CD4-positive, alpha-beta T cell (primary cell): Measurements from ENCODE around the gene KCNQ4. TPM values are rescaled to one million over a fixed set of nuclear protein-coding genes. Genes with fewer than 3 reads are reported as not detected.

Experiments used
- ATAC-seq: fragments of 200-7000 bp; cut with Tn5 transposase; one replicate; pipeline ENCODE4 v1.10.0; 2022; ENCODE audit warnings: mild to moderate bottlenecking; ENCODE audit not compliant: poor library complexity
- CTCF ChIA-PET: fragments of 350-600 bp; sonication (Branson Sonifier 250); formaldehyde crosslinking; loops from one replicate; lab custom pipeline; 2021; ENCODE audit warnings: antibody characterized with exemption, inconsistent platforms; lab: Charles Lee
- POLR2A ChIA-PET: fragments of 350-600 bp; sonication (Branson Sonifier 250); formaldehyde crosslinking; loops from one replicate; lab custom pipeline; 2021; ENCODE audit warnings: antibody characterized with exemption, inconsistent platforms; lab: Charles Lee
- DNase-seq, 14 experiments: peaks; one replicate each; pipeline ENCODE4 v3.0.0-alpha.2; 2013 to 2020; ENCODE audit warnings: mixed read lengths in 2 of 14
- H3K27ac ChIP-seq, 2 donors: one replicate each; pipeline versions ENCODE4 v1.5.1 to v1.7.0; 2013; ENCODE audit warnings: low read length in 2 of 2, low read depth in 1 of 2, mild to moderate bottlenecking in 1 of 2
- H3K27me3 ChIP-seq, 2 experiments: 1 replicate in 1 of 2; 2 replicates in 1 of 2; pipeline versions ENCODE4 v1.6.1 to v1.7.0; 2013; ENCODE audit warnings: low read length in 2 of 2, control low read depth in 1 of 2, mild to moderate bottlenecking in 1 of 2, moderate library complexity in 1 of 2; ENCODE audit not compliant: insufficient read depth in 2 of 2, control insufficient read depth in 1 of 2
- H3K36me3 ChIP-seq: one replicate; pipeline ENCODE4 v1.6.1; 2013; ENCODE audit warnings: low read length, control low read depth; ENCODE audit not compliant: insufficient read depth
- H3K4me1 ChIP-seq: one replicate; pipeline ENCODE4 v1.6.1; 2013; ENCODE audit warnings: low read length, control low read depth; ENCODE audit not compliant: insufficient read depth
- H3K4me3 ChIP-seq: one replicate; pipeline ENCODE4 v1.5.1; 2013; ENCODE audit warnings: mild to moderate bottlenecking, low read length, moderate library complexity
- H3K9me3 ChIP-seq, 2 experiments: 1 replicate in 1 of 2; 2 replicates in 1 of 2; pipeline versions ENCODE4 v1.6.1 to v1.7.0; 2013; ENCODE audit warnings: low read length in 2 of 2, mild to moderate bottlenecking in 2 of 2, control low read depth in 1 of 2, moderate library complexity in 1 of 2; ENCODE audit not compliant: control insufficient read depth in 1 of 2, insufficient read depth in 1 of 2
- H3K27ac Mint-ChIP-seq: one replicate; pipeline ENCODE4 v1.8.0; 2020; ENCODE audit warnings: mixed read lengths
- H3K27me3 Mint-ChIP-seq: one replicate; pipeline ENCODE4 v1.8.0; 2021; ENCODE audit warnings: mixed read lengths
- H3K36me3 Mint-ChIP-seq: one replicate; pipeline ENCODE4 v1.8.0; 2021; ENCODE audit warnings: low read depth, mixed read lengths
- H3K4me1 Mint-ChIP-seq: one replicate; pipeline ENCODE4 v1.8.0; 2021; ENCODE audit warnings: low read depth, mixed read lengths
- H3K4me3 Mint-ChIP-seq: one replicate; pipeline ENCODE4 v1.8.0; 2020; ENCODE audit warnings: mild to moderate bottlenecking, mixed read lengths
- H3K9me3 Mint-ChIP-seq: one replicate; pipeline ENCODE4 v1.8.0; 2020; ENCODE audit warnings: mixed read lengths
- intact Hi-C, 2 experiments: fragments of 100-400 bp; cut with DNase I in 1 of 2; cut with micrococcal nuclease in 1 of 2; formaldehyde crosslinking; loops; one replicate each; pipeline versions ENCODE4 v1.15.1 to v1.9.0; 2023 to 2025; cut with DNase I, micrococcal nuclease
- total RNA-seq, 174 experiments: library from RNA in 2 of 174; stranded (reverse) in 2 of 174; gene quantifications; one replicate each; pipeline ENCODE4 v1.2.3 and lab custom pipeline; 2021 to 2026
- TF ChIP-seq, protein P1 (sequence below): fragments of 200-600 bp; IDR thresholded peaks from one replicate; pipeline ENCODE4 v1.8.0; 2022; ENCODE audit warnings: antibody characterized with exemption, mild to moderate bottlenecking

KCNQ4 gene
- total RNA-seq, 2 experiments from 2014 or later: 0.25 to 0.30 TPM

DNA sequence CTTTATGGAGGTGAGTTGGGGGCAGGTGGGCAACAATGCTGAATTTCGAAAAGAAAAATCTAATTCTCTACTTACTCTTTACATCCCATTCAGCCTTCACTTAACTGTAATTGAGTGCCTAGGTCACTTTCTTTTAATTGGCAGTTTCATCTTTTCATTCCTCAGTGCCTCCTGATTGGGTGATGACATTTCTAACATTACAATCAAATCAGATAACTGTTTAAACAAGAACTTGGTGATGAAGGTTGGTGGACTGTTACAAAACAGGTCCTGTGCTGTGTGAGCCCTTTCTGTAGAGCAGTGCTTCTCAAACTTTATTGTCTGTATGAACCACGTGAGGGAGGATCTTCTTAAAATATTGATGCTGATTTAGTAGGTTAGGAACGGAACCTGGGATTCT, 40.1 kb upstream of the KCNQ4 start:
- H3K36me3 ChIP-seq: peaks cover 80% of the 10 kb centered on the region
- peaks cover 10% of the 10 kb centered on the region for H3K4me1 ChIP-seq
- TF ChIP-seq, protein P1, sequence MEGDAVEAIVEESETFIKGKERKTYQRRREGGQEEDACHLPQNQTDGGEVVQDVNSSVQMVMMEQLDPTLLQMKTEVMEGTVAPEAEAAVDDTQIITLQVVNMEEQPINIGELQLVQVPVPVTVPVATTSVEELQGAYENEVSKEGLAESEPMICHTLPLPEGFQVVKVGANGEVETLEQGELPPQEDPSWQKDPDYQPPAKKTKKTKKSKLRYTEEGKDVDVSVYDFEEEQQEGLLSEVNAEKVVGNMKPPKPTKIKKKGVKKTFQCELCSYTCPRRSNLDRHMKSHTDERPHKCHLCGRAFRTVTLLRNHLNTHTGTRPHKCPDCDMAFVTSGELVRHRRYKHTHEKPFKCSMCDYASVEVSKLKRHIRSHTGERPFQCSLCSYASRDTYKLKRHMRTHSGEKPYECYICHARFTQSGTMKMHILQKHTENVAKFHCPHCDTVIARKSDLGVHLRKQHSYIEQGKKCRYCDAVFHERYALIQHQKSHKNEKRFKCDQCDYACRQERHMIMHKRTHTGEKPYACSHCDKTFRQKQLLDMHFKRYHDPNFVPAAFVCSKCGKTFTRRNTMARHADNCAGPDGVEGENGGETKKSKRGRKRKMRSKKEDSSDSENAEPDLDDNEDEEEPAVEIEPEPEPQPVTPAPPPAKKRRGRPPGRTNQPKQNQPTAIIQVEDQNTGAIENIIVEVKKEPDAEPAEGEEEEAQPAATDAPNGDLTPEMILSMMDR: no peak
- ATAC-seq (no peak), DNase-seq (no peak)
- Mint-ChIP-seq H3K4me1 (peaks cover 74% of the 10 kb centered on the region), H3K4me3 (no peak overlapping the region), H3K36me3 (peaks cover 92% of the 10 kb centered on the region), H3K9me3 (no peaks in the 10 kb centered on the region), H3K27me3 (no peaks in the 10 kb centered on the region), H3K27ac (no peak overlapping the region)
- H3K27me3 ChIP-seq: no peaks in the 10 kb centered on the region
- ChIA-PET CTCF (no interaction called here), POLR2A (no interaction called here)
- H3K27ac ChIP-seq: no peak overlapping the region
- intact Hi-C loops: no loop called here
- no peaks in the 10 kb centered on the region for H3K9me3 ChIP-seq
- H3K4me3 ChIP-seq: no peak overlapping the region

DNA sequence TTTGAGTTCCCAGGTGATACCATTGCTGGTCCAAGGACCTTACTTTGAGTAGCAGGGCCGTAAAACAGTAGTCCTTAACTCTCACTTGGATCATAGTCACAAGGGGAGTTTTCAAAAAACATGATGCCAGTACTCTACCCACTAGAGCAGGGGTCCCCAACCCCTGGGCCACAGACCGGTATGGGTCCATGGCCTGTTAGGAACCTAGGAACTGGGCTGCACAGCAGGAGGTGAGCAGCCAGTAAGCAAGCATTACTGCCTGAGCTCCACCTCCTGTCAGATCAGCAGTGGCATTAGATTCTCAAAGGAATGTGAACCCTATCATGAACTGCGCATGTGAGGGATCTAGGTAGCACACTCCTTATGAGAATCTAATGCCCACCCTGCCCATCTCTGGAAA, 39.7 kb upstream of the KCNQ4 start:
- Mint-ChIP-seq H3K4me3 (no peak overlapping the region), H3K36me3 (peaks cover 92% of the 10 kb centered on the region), H3K27me3 (no peaks in the 10 kb centered on the region), H3K9me3 (no peaks in the 10 kb centered on the region), H3K4me1 (peaks cover 70% of the 10 kb centered on the region), H3K27ac (no peak overlapping the region)
- Histone ChIP-seq H3K27ac (no peak overlapping the region), H3K4me3 (no peak overlapping the region), H3K27me3 (no peaks in the 10 kb centered on the region), H3K4me1 (peaks cover 10% of the 10 kb centered on the region), H3K36me3 (peaks cover 84% of the 10 kb centered on the region), H3K9me3 (no peaks in the 10 kb centered on the region)
- POLR2A ChIA-PET: no interaction called here
- CTCF ChIA-PET: no interaction called here
- intact Hi-C loops: no loop called here
- TF ChIP-seq, protein P1: no peak
- DNase-seq (no peak), ATAC-seq (no peak)

DNA sequence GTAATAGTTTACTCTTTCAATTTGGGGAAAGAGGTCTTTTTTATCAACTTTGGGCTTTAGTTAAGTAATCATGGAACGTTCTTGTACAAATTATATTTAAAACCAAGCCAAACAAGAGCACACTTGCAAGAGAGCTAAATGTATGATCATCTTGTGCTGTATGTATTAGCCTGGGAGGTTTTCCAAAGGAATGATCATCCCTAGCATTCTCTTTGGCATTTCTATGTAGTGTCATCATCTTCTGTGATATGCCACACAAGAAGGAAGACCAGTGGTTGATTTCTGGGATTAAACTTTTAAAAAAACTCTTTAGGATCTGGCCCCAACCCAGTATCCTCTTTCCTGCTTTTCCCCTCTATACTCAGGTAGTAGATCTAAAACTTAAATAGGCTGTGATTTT, 38.4 kb upstream of the KCNQ4 start:
- Mint-ChIP-seq H3K9me3 (no peaks in the 10 kb centered on the region), H3K27ac (peak overlapping the region; percentile 28), H3K27me3 (no peaks in the 10 kb centered on the region), H3K4me1 (peaks cover 59% of the 10 kb centered on the region), H3K4me3 (no peak overlapping the region), H3K36me3 (peaks cover 90% of the 10 kb centered on the region)
- Histone ChIP-seq H3K27me3 (no peaks in the 10 kb centered on the region), H3K36me3 (peaks cover 84% of the 10 kb centered on the region), H3K4me3 (no peak overlapping the region), H3K27ac (no peak overlapping the region), H3K4me1 (peaks cover 10% of the 10 kb centered on the region), H3K9me3 (no peaks in the 10 kb centered on the region)
- ChIA-PET CTCF (interaction anchor here (1.3 kb wide), 1 partner anchor 29 kb away, joined by 4 read pairs; no protein-coding TSS in a partner anchor), POLR2A (interaction anchor here (1.1 kb wide), 1 partner anchor 54 kb away, joined by 3 read pairs; the partner anchor contains the start of gene NFYC)
- TF ChIP-seq, protein P1: no peak
- ATAC-seq (no peak), DNase-seq (no peak)
- intact Hi-C loops: no loop called here
